MM.1S (cell line): Measurements from ENCODE around the gene RPL18A.

Experiments
- DNase-seq: peaks from one replicate; pipeline ENCODE4 v3.0.0-alpha.2; 2015
- H2AFZ ChIP-seq: fragments of 300-600 bp; sonication (generic); 2 replicates; pipeline ENCODE4 v1.6.0; 2016; ENCODE audit warnings: antibody characterized with exemption, low read length
- H3F3A ChIP-seq: fragments of 300-600 bp; sonication (generic); 2 replicates; pipeline ENCODE4 v1.6.1; 2016; ENCODE audit warnings: mild to moderate bottlenecking, antibody characterized with exemption, low read length, moderate library complexity, mixed read lengths; ENCODE audit not compliant: insufficient read depth
- H3K27ac ChIP-seq: fragments of 300-600 bp; sonication (generic); 2 replicates; pipeline ENCODE4 v1.5.1; 2016; ENCODE audit warnings: mild to moderate bottlenecking, low read length
- H3K27me3 ChIP-seq: fragments of 300-600 bp; sonication (generic); replicated peaks from 2 replicates; pipeline ENCODE4 v1.6.0; 2016; ENCODE audit warnings: low read length; ENCODE audit not compliant: insufficient read depth
- H3K36me3 ChIP-seq: fragments of 300-600 bp; sonication (generic); replicated peaks from 2 replicates; pipeline ENCODE4 v1.6.1; 2016; ENCODE audit warnings: mild to moderate bottlenecking, low read length, mixed read lengths; ENCODE audit not compliant: insufficient read depth
- H3K4me1 ChIP-seq: fragments of 300-600 bp; sonication (generic); 2 replicates; pipeline ENCODE4 v1.6.1; 2016; ENCODE audit warnings: low read length, mixed read lengths
- H3K4me2 ChIP-seq: fragments of 300-600 bp; sonication (generic); 2 replicates; pipeline ENCODE4 v1.6.0; 2016; ENCODE audit warnings: low read depth, low read length
- H3K4me3 ChIP-seq: fragments of 300-600 bp; sonication (generic); 2 replicates; pipeline ENCODE4 v1.5.1; 2016; ENCODE audit warnings: low read length, mixed read lengths
- H3K79me2 ChIP-seq: fragments of 300-600 bp; sonication (generic); 2 replicates; pipeline ENCODE4 v1.6.1; 2016; ENCODE audit warnings: mixed run types, low read length, mixed read lengths
- H3K9ac ChIP-seq: fragments of 300-600 bp; sonication (generic); 2 replicates; pipeline ENCODE4 v1.6.1; 2016; ENCODE audit warnings: low read length, mixed read lengths
- H3K9me2 ChIP-seq: fragments of 300-600 bp; sonication (generic); replicated peaks from 2 replicates; pipeline ENCODE4 v1.6.1; 2016; ENCODE audit warnings: mild to moderate bottlenecking, low read length, mixed read lengths; ENCODE audit not compliant: insufficient read depth
- H3K9me3 ChIP-seq: fragments of 300-600 bp; sonication (generic); replicated peaks from 2 replicates; pipeline ENCODE4 v1.6.1; 2016; ENCODE audit warnings: mild to moderate bottlenecking, low read length, mixed read lengths; ENCODE audit not compliant: insufficient read depth
- H4K20me1 ChIP-seq: fragments of 300-600 bp; sonication (generic); 2 replicates; pipeline ENCODE4 v1.6.1; 2016; ENCODE audit warnings: mild to moderate bottlenecking, low read length, moderate library complexity, mixed read lengths; ENCODE audit not compliant: insufficient read depth
- EZH2 ChIP-seq: fragments of 300-600 bp; sonication (generic); optimal IDR thresholded peaks from 2 replicates; pipeline ENCODE3; 2017; ENCODE audit warnings: low read depth, mild to moderate bottlenecking, antibody characterized with exemption, low read length, mixed read lengths
- EZH2phosphoT487 ChIP-seq: fragments of 300-600 bp; sonication (generic); IDR thresholded peaks from 2 replicates; pipeline ENCODE4 v1.6.1; 2018; ENCODE audit warnings: antibody characterized with exemption, low read length
- TF ChIP-seq, protein P1 (sequence below): fragments of 300-600 bp; sonication (generic); IDR thresholded peaks from 2 replicates; pipeline ENCODE4 v1.5.1; 2016; ENCODE audit warnings: antibody characterized with exemption, low read length, mixed read lengths

Gene RPL18A

DNA sequence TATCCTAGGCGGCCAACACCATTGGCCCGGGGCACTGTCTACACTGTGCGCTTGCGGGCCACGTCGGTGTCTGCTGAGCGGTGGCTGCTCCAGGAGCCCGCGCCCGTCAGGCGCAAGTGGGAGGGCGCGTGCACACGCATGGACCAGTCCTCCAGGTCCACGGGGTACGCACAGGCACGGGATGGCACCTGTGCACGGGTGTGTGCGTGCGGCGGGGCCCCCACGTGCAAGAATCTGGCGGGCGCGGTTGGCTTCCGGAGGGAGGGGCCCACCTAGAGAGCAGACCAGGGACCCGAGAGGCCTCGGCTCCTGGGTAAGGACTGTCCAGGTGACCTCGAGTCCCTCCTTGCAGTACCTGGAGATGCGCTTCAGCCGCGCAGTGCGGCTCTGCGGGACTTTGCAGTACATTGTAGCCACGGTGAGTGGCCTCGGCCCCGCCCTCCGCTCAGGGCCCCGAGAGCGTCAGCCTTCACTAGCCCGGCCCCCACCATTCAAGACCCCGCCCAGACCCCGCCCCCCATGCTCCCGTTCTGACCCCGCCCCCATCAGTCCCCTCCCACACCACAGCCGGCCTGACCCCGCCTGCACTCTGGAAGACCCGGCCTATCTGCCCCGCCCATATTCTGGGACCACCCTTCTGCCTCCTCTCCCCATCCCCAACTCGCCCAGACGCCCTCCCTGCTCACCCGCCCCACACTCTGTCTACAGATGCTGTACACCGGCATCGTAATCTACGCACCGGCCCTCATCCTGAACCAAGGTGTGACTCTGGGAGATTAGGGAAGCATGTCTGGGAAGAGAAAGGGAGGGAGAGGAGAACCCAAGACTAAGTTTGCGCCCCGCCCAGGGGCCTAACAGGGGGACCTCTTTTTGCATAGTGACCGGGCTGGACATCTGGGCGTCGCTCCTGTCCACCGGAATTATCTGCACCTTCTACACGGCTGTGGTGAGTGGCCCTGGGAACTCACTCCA lies 14.4 kb downstream of the RPL18A start:
- H4K20me1 ChIP-seq = no peaks in the 10 kb centered on the region
- TF ChIP-seq, protein P1, sequence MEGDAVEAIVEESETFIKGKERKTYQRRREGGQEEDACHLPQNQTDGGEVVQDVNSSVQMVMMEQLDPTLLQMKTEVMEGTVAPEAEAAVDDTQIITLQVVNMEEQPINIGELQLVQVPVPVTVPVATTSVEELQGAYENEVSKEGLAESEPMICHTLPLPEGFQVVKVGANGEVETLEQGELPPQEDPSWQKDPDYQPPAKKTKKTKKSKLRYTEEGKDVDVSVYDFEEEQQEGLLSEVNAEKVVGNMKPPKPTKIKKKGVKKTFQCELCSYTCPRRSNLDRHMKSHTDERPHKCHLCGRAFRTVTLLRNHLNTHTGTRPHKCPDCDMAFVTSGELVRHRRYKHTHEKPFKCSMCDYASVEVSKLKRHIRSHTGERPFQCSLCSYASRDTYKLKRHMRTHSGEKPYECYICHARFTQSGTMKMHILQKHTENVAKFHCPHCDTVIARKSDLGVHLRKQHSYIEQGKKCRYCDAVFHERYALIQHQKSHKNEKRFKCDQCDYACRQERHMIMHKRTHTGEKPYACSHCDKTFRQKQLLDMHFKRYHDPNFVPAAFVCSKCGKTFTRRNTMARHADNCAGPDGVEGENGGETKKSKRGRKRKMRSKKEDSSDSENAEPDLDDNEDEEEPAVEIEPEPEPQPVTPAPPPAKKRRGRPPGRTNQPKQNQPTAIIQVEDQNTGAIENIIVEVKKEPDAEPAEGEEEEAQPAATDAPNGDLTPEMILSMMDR = no peak
- no peak for TF ChIP-seq EZH2
- TF ChIP-seq EZH2phosphoT487 = no peak
- H3K9me2 ChIP-seq = no peaks in the 10 kb centered on the region
- no peaks in the 10 kb centered on the region for H3K4me1 ChIP-seq
- H3K4me2 ChIP-seq = no peak overlapping the region
- no peak overlapping the region for H3K27ac ChIP-seq
- no peaks in the 10 kb centered on the region for H3K36me3 ChIP-seq
- no peaks in the 10 kb centered on the region for H3K9me3 ChIP-seq
- H2AFZ ChIP-seq = no peak overlapping the region
- H3K9ac ChIP-seq = no peak overlapping the region
- H3K79me2 ChIP-seq = no peaks in the 10 kb centered on the region
- no peaks in the 10 kb centered on the region for H3F3A ChIP-seq
- H3K27me3 ChIP-seq = peaks cover 66% of the 10 kb centered on the region
- H3K4me3 ChIP-seq = no peak overlapping the region
- peak; percentile 12 for DNase-seq

- Histone ChIP-seq H2AFZ (no peak overlapping the region), H3K36me3 (no peaks in the 10 kb centered on the region), H3F3A (no peaks in the 10 kb centered on the region), H3K4me1 (no peaks in the 10 kb centered on the region), H3K27ac (no peak overlapping the region), H4K20me1 (no peaks in the 10 kb centered on the region), H3K27me3 (peaks cover 69% of the 10 kb centered on the region), H3K9me2 (no peaks in the 10 kb centered on the region), H3K4me3 (no peak overlapping the region), H3K79me2 (no peaks in the 10 kb centered on the region), H3K9ac (no peak overlapping the region), H3K4me2 (no peak overlapping the region), H3K9me3 (no peaks in the 10 kb centered on the region)
- no peak for DNase-seq
- TF ChIP-seq, protein P1 = no peak
- no peak for TF ChIP-seq EZH2phosphoT487
- TF ChIP-seq EZH2 = no peak
These were observed 15.0 kb downstream of the RPL18A start for GRCh38 chr19:17874758-17875135.

DNA sequence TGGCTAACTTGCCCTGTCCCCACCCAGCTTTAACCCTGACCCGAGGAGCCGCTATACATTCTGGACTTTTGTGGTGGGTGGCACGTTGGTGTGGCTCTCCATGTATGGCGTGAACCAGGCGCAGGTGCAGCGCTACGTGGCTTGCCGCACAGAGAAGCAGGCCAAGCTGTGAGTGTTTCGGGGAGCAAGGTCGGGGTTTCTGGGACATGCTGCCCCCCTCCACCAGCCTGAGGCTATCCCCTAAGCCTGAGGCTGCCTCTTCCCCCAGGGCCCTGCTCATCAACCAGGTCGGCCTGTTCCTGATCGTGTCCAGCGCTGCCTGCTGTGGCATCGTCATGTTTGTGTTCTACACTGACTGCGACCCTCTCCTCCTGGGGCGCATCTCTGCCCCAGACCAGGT lies 18.0 kb downstream of the RPL18A start:
- no peak for DNase-seq
- no peaks in the 10 kb centered on the region for H3K4me1 ChIP-seq
- no peaks in the 10 kb centered on the region for H3K79me2 ChIP-seq
- no peaks in the 10 kb centered on the region for H3K36me3 ChIP-seq
- H3K27ac ChIP-seq = no peak overlapping the region
- peaks cover 68% of the 10 kb centered on the region for H3K27me3 ChIP-seq
- no peaks in the 10 kb centered on the region for H3F3A ChIP-seq
- H2AFZ ChIP-seq = no peak overlapping the region
- no peak overlapping the region for H3K9ac ChIP-seq
- H3K4me3 ChIP-seq = no peak overlapping the region
- no peak overlapping the region for H3K4me2 ChIP-seq
- H3K9me2 ChIP-seq = no peaks in the 10 kb centered on the region
- TF ChIP-seq EZH2phosphoT487 = no peak
- TF ChIP-seq, protein P1 = no peak
- TF ChIP-seq EZH2 = no peak
- H3K9me3 ChIP-seq = no peaks in the 10 kb centered on the region
- no peaks in the 10 kb centered on the region for H4K20me1 ChIP-seq
